ENCODE data around the gene TEKT1. TPM values are rescaled to one million over a fixed set of nuclear protein-coding genes. Genes with fewer than 3 reads are reported as not detected.
"Not testable (repeated sequence)": the region's sequence is repeated elsewhere in the genome, so short reads cannot be mapped to it uniquely, and the experiment has no call there.

Gene TEKT1
- total RNA-seq, 1 experiment from 2014 or later = not detected

GRCh38 chr17:6857336-6857735, 25.8 kb upstream of the TEKT1 start:
- no peak for DNase-seq (ENCODE audit: low spot score)
- H3K36me3 ChIP-seq (ENCODE audit: insufficient read depth, low read length, poor library complexity, severe bottlenecking) = no peaks in the 10 kb centered on the region
- TF ChIP-seq EZH2 (IDR thresholded peaks at IDR 0.05; ENCODE audit: borderline replicate concordance, low read depth, low read length, poor library complexity, severe bottlenecking) = no peak
- intact Hi-C loops (cut with micrococcal nuclease; ENCODE audit: unreplicated experiment) = no loop called here
- H3K9me3 ChIP-seq (ENCODE audit: low read depth, low read length, poor library complexity, severe bottlenecking) = no peaks in the 10 kb centered on the region
- POLR2A ChIA-PET (ENCODE audit: low non-redundant PET) = no interaction called here
- H3K4me1 ChIP-seq (ENCODE audit: insufficient read depth, low read length, poor library complexity, severe bottlenecking) = no peaks in the 10 kb centered on the region
- BruUV-seq (replicated peaks) = no TSS peak
- no peak overlapping the region for H3K27ac ChIP-seq (ENCODE audit: low read depth, low read length, poor library complexity, severe bottlenecking)
- no peak overlapping the region for H3K4me3 ChIP-seq (ENCODE audit: low read depth, low read length, poor library complexity, severe bottlenecking)
- peaks cover 8% of the 10 kb centered on the region for H3K27me3 ChIP-seq (replicated peaks; ENCODE audit: insufficient read depth, low read depth, low read length, poor library complexity)
- CTCF ChIA-PET = no interaction called here

- no peaks in the 10 kb centered on the region for H3K4me1 ChIP-seq (ENCODE audit: insufficient read depth, low read length, poor library complexity, severe bottlenecking)
- BruUV-seq (replicated peaks) = no TSS peak
- intact Hi-C loops (cut with micrococcal nuclease; ENCODE audit: unreplicated experiment) = no loop called here
- H3K27ac ChIP-seq (ENCODE audit: low read depth, low read length, poor library complexity, severe bottlenecking) = no peak overlapping the region
- no peaks in the 10 kb centered on the region for H3K9me3 ChIP-seq (ENCODE audit: low read depth, low read length, poor library complexity, severe bottlenecking)
- POLR2A ChIA-PET (ENCODE audit: low non-redundant PET) = no interaction called here
- CTCF ChIA-PET = no interaction called here
- TF ChIP-seq EZH2 (IDR thresholded peaks at IDR 0.05; ENCODE audit: borderline replicate concordance, low read depth, low read length, poor library complexity, severe bottlenecking) = no peak
- TF ChIP-seq CTCF (conservative IDR thresholded peaks at IDR 0.05; ENCODE audit: low read depth, low read length) = no peak
- no peak for DNase-seq (ENCODE audit: low spot score)
- H3K4me3 ChIP-seq (ENCODE audit: low read depth, low read length, poor library complexity, severe bottlenecking) = no peak overlapping the region
- H3K36me3 ChIP-seq (ENCODE audit: insufficient read depth, low read length, poor library complexity, severe bottlenecking) = no peaks in the 10 kb centered on the region
- H3K27me3 ChIP-seq (replicated peaks; ENCODE audit: insufficient read depth, low read depth, low read length, poor library complexity) = peaks cover 8% of the 10 kb centered on the region
Observed at GRCh38 chr17:6856051-6856450, 24.5 kb upstream of the TEKT1 start.

GRCh38 chr17:6853764-6854442, 22.4 kb upstream of the TEKT1 start:
- TSS peak; percentile 54 for BruUV-seq (replicated peaks)
- CTCF ChIA-PET = interaction anchor here (0.5 to 0.7 kb wide), 3 partner anchors 70 to 1791 kb away, joined by 3 to 8 read pairs (median 5); no protein-coding TSS in a partner anchor
- peak; percentile 45 for DNase-seq (ENCODE audit: low spot score)
- TF ChIP-seq CTCF (conservative IDR thresholded peaks at IDR 0.05; ENCODE audit: low read depth, low read length) = peak; percentile 56
- TF ChIP-seq EZH2 (IDR thresholded peaks at IDR 0.05; ENCODE audit: borderline replicate concordance, low read depth, low read length, poor library complexity, severe bottlenecking) = no peak
- no peaks in the 10 kb centered on the region for H3K9me3 ChIP-seq (ENCODE audit: low read depth, low read length, poor library complexity, severe bottlenecking)
- no peaks in the 10 kb centered on the region for H3K27me3 ChIP-seq (replicated peaks; ENCODE audit: insufficient read depth, low read depth, low read length, poor library complexity)
- no peaks in the 10 kb centered on the region for H3K4me1 ChIP-seq (ENCODE audit: insufficient read depth, low read length, poor library complexity, severe bottlenecking)
- intact Hi-C loops (cut with micrococcal nuclease; ENCODE audit: unreplicated experiment) = no loop called here
- H3K4me3 ChIP-seq (ENCODE audit: low read depth, low read length, poor library complexity, severe bottlenecking) = peak overlapping the region; percentile 34
- H3K27ac ChIP-seq (ENCODE audit: low read depth, low read length, poor library complexity, severe bottlenecking) = peak overlapping the region; percentile 8
- no peaks in the 10 kb centered on the region for H3K36me3 ChIP-seq (ENCODE audit: insufficient read depth, low read length, poor library complexity, severe bottlenecking)
- POLR2A ChIA-PET (ENCODE audit: low non-redundant PET) = no interaction called here

GRCh38 chr17:6848545-6849179, 17.1 kb upstream of the TEKT1 start:
- DNase-seq (ENCODE audit: low spot score); H3K36me3 ChIP-seq (ENCODE audit: insufficient read depth, low read length, poor library complexity, severe bottlenecking); H3K4me1 ChIP-seq (ENCODE audit: insufficient read depth, low read length, poor library complexity, severe bottlenecking); H3K4me3 ChIP-seq (ENCODE audit: low read depth, low read length, poor library complexity, severe bottlenecking); BruUV-seq (replicated peaks); POLR2A ChIA-PET (ENCODE audit: low non-redundant PET); H3K27ac ChIP-seq (ENCODE audit: low read depth, low read length, poor library complexity, severe bottlenecking); H3K9me3 ChIP-seq (ENCODE audit: low read depth, low read length, poor library complexity, severe bottlenecking); H3K27me3 ChIP-seq (replicated peaks; ENCODE audit: insufficient read depth, low read depth, low read length, poor library complexity); intact Hi-C loops (cut with micrococcal nuclease; ENCODE audit: unreplicated experiment): not testable (repeated sequence)
- CTCF ChIA-PET = interaction anchor here (0.6 kb wide), 1 partner anchor 263 kb away, joined by 4 read pairs; no protein-coding TSS in a partner anchor

- CTCF ChIA-PET = interaction anchor here (0.7 kb wide), 1 partner anchor 61 kb away, joined by 3 read pairs; no protein-coding TSS in a partner anchor
- H3K4me1 ChIP-seq (ENCODE audit: insufficient read depth, low read length, poor library complexity, severe bottlenecking); BruUV-seq (replicated peaks); intact Hi-C loops (cut with micrococcal nuclease; ENCODE audit: unreplicated experiment); DNase-seq (ENCODE audit: low spot score); H3K27ac ChIP-seq (ENCODE audit: low read depth, low read length, poor library complexity, severe bottlenecking); H3K4me3 ChIP-seq (ENCODE audit: low read depth, low read length, poor library complexity, severe bottlenecking); H3K36me3 ChIP-seq (ENCODE audit: insufficient read depth, low read length, poor library complexity, severe bottlenecking); H3K9me3 ChIP-seq (ENCODE audit: low read depth, low read length, poor library complexity, severe bottlenecking); POLR2A ChIA-PET (ENCODE audit: low non-redundant PET): not testable (repeated sequence)
- peaks cover 17% of the 10 kb centered on the region for H3K27me3 ChIP-seq (replicated peaks; ENCODE audit: insufficient read depth, low read depth, low read length, poor library complexity)
Observed at GRCh38 chr17:6846138-6846537, 14.6 kb upstream of the TEKT1 start.

GRCh38 chr17:6844406-6844805, 12.9 kb upstream of the TEKT1 start:
- DNase-seq (ENCODE audit: low spot score); POLR2A ChIA-PET (ENCODE audit: low non-redundant PET); BruUV-seq (replicated peaks); H3K36me3 ChIP-seq (ENCODE audit: insufficient read depth, low read length, poor library complexity, severe bottlenecking); H3K4me3 ChIP-seq (ENCODE audit: low read depth, low read length, poor library complexity, severe bottlenecking); H3K4me1 ChIP-seq (ENCODE audit: insufficient read depth, low read length, poor library complexity, severe bottlenecking); H3K27ac ChIP-seq (ENCODE audit: low read depth, low read length, poor library complexity, severe bottlenecking); H3K9me3 ChIP-seq (ENCODE audit: low read depth, low read length, poor library complexity, severe bottlenecking): not testable (repeated sequence)
- peaks cover 35% of the 10 kb centered on the region for H3K27me3 ChIP-seq (replicated peaks; ENCODE audit: insufficient read depth, low read depth, low read length, poor library complexity)
- CTCF ChIA-PET = interaction anchor here (0.6 to 2.9 kb wide), 4 partner anchors 50 to 178 kb away, joined by 3 to 16 read pairs (median 7); no protein-coding TSS in a partner anchor
- intact Hi-C loops (cut with micrococcal nuclease; ENCODE audit: unreplicated experiment) = loop anchor here (5.0 kb wide), 1 partner anchor 158 kb away; no protein-coding TSS in a partner anchor

Measured in A673 (cell line).